Subcutaneous abdominal adipose tissue (tissue), 5 donors: Measurements from ENCODE around the gene ATXN1.

ENCODE experiments used
- H3K27ac ChIP-seq: one replicate; pipeline ENCODE4 v1.7.0; 2013; ENCODE audit warnings: low read depth, mild to moderate bottlenecking, inconsistent platforms, low read length, moderate library complexity
- H3K27me3 ChIP-seq, 5 donors: one replicate each; pipeline ENCODE4 v1.7.0; 2013; ENCODE audit warnings: low read length in 5 of 5, inconsistent platforms in 1 of 5; ENCODE audit not compliant: control insufficient read depth in 5 of 5, insufficient read depth in 4 of 5
- H3K36me3 ChIP-seq, 5 donors: one replicate each; pipeline ENCODE4 v1.7.0; 2013; ENCODE audit warnings: low read length in 5 of 5; ENCODE audit not compliant: control insufficient read depth in 5 of 5, insufficient read depth in 5 of 5
- H3K4me1 ChIP-seq, 5 donors: one replicate each; pipeline ENCODE4 v1.7.0; 2013; ENCODE audit warnings: low read length in 5 of 5, mild to moderate bottlenecking in 3 of 5, moderate library complexity in 1 of 5; ENCODE audit not compliant: control insufficient read depth in 5 of 5, insufficient read depth in 5 of 5
- H3K4me3 ChIP-seq, 5 donors: one replicate each; pipeline ENCODE4 v1.7.0; 2013; ENCODE audit warnings: low read length in 5 of 5, low read depth in 1 of 5
- H3K9ac ChIP-seq, 5 donors: one replicate each; pipeline ENCODE4 v1.7.0; 2013; ENCODE audit warnings: low read length in 5 of 5, mild to moderate bottlenecking in 4 of 5, moderate library complexity in 3 of 5
- H3K9me3 ChIP-seq, 5 donors: one replicate each; pipeline ENCODE4 v1.7.0; 2013; ENCODE audit warnings: low read length in 5 of 5; ENCODE audit not compliant: control insufficient read depth in 5 of 5
- donor health status: healthy.
- donor health status: healthy.
- donor health status: healthy.
- donor health status: healthy.
- donor health status: healthy.

The ATXN1 gene

GRCh38 chr6:16653226-16653625, 108.0 kb downstream of the ATXN1 start:
- H3K27ac ChIP-seq, result no peak overlapping the region
- no peaks in the 10 kb centered on the region for H3K4me1 ChIP-seq
- H3K9ac ChIP-seq, result no peak overlapping the region
- H3K27me3 ChIP-seq, result no peaks in the 10 kb centered on the region
- no peak overlapping the region for H3K4me3 ChIP-seq
- peaks cover 14 to 25% (median 18%) of the 10 kb centered on the region in 5 donors for H3K36me3 ChIP-seq
- no peaks in the 10 kb centered on the region for H3K9me3 ChIP-seq

DNA sequence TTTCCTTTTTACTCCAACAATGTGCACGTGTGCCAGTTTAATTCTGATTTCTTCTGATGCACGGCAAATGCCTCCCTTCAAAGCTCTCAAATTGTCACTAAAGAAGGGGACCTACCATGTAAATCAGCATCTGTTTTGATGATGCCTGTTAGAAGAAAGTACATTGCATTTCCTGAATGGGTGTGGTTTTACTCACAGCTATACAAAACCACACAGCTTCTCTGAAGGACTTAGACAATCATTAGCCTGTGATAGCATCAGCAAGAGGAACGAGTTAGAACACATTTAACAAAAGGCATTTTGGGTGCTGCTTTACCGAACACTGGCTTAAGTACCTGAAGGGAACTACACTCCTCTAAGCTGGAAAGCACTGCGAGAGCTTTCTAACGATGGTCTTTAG, 109.4 kb downstream of the ATXN1 start:
- Histone ChIP-seq H3K4me3 (no peak overlapping the region), H3K27me3 (no peaks in the 10 kb centered on the region), H3K27ac (no peak overlapping the region), H3K9ac (no peak overlapping the region), H3K36me3 (peaks cover 11 to 25% (median 16%) of the 10 kb centered on the region in 5 donors), H3K9me3 (no peaks in the 10 kb centered on the region), H3K4me1 (no peaks in the 10 kb centered on the region)

DNA sequence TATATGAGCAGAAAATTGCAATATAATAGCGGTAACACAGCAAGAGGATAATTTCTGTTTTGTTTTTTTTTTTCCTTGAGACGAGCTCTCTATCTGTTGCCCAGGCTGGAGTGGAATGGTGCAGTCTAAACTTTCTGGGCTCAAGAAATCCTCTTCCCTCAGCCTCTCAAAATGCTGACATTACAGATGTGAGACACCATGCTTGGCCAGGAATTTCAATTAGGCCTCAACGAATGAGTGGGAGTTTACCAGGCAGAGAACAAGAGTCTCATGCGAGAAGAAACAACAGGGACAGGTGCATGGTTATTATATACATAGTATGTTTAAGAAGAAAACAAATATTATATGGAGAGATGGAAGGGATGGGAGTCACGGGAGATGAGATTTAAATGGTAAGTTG, 111.4 kb downstream of the ATXN1 start:
- Histone ChIP-seq H3K9me3 (no peaks in the 10 kb centered on the region), H3K4me1 (no peaks in the 10 kb centered on the region), H3K27ac (no peak overlapping the region), H3K27me3 (no peaks in the 10 kb centered on the region), H3K9ac (no peak overlapping the region), H3K36me3 (peaks cover 11 to 22% (median 11%) of the 10 kb centered on the region in 5 donors), H3K4me3 (no peak overlapping the region)

DNA sequence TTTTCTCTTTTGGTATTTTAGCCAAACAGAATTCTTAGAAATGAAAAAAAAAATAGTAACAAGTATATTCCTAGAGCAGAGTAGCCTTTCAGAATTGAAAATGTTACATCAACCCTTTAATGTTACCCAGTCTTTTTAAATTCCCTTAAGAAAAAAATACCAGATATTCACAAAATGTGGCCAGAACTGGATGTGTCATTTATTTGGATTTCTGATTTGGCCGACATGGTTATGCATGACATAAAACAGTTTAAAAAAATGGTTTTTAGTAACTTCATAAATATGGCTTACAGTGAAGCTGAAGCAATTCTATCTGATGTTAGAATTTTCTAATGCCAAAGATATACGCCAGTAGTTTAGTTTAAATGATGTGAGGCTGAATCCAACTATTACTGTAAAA, 112.0 kb downstream of the ATXN1 start:
- no peaks in the 10 kb centered on the region for H3K27me3 ChIP-seq
- H3K4me1 ChIP-seq, result no peaks in the 10 kb centered on the region
- no peak overlapping the region for H3K9ac ChIP-seq
- no peak overlapping the region for H3K27ac ChIP-seq
- H3K36me3 ChIP-seq, result peaks cover 11 to 23% (median 13%) of the 10 kb centered on the region in 5 donors
- no peak overlapping the region for H3K4me3 ChIP-seq
- no peaks in the 10 kb centered on the region for H3K9me3 ChIP-seq

DNA sequence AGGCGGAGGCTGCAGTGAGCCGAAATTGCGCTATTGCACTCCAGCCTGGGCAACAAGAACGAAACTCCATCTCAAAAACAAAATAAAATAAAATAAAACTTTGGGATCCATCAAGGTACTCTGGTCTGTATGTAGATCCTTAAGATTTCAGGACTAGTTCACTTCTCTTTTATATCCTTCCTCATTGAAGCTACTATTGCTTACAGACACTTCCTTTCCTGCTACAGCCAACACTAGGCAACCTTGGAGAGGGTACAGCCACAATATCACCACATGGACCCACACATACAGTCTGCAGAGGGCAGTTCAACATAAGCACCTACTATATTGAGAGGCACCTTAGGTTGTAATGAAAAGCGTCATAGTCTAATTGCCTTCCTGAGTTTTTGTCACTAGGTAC, 113.3 kb downstream of the ATXN1 start:
- Histone ChIP-seq H3K9ac (no peak overlapping the region), H3K9me3 (no peaks in the 10 kb centered on the region), H3K27me3 (no peaks in the 10 kb centered on the region), H3K4me3 (no peak overlapping the region), H3K27ac (no peak overlapping the region), H3K4me1 (no peaks in the 10 kb centered on the region), H3K36me3 (peaks cover 9 to 18% (median 10%) of the 10 kb centered on the region in 5 donors)

GRCh38 chr6:16647422-16647821, 113.8 kb downstream of the ATXN1 start:
- Histone ChIP-seq H3K9me3 (no peaks in the 10 kb centered on the region), H3K9ac (no peak overlapping the region), H3K4me1 (no peaks in the 10 kb centered on the region), H3K27me3 (no peaks in the 10 kb centered on the region), H3K4me3 (no peak overlapping the region), H3K36me3 (peaks cover 7 to 17% (median 8%) of the 10 kb centered on the region in 5 donors), H3K27ac (no peak overlapping the region)

DNA sequence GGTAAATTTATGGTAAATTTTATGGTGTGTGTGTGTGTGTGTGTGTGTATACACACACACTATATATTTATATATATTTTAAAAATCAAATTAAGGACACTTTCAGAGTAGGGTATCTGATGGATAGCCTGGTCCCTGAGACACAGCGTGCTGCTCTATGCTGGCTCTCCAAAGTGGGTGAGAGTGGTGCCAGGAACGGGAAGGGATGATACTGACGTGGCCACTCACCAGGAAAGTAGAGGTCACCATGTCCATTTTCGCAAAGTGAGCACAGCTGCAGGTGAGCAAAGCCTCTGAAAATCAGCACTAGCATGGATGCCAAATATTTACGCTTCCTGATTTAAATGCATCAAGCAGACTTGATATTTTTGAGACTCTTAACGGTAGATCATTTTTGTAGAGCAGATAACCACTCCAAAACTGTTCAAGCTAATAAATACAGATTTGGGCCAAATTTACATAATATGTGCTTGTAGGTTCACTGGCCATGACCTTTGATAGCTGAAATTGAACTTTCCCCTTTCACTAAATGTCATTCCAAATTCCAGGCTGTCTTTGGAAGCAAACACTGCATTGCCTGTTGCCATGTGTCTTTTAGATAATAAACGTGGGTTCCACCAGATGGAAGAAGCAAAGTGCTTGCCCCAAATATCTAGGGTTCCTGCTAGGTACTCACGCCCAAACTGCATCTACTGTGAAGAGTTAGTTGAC, 116.6 kb downstream of the ATXN1 start:
- Histone ChIP-seq H3K9me3 (peaks cover 0 to 5% (median 0%) of the 10 kb centered on the region in 5 donors), H3K4me1 (no peaks in the 10 kb centered on the region), H3K9ac (no peak overlapping the region), H3K36me3 (peaks cover 0 to 9% (median 3%) of the 10 kb centered on the region in 5 donors), H3K4me3 (no peak overlapping the region), H3K27ac (no peak overlapping the region), H3K27me3 (no peaks in the 10 kb centered on the region)

GRCh38 chr6:16639684-16640480, 121.4 kb downstream of the ATXN1 start:
- H3K9ac ChIP-seq, result no peak overlapping the region
- H3K27ac ChIP-seq, result no peak overlapping the region
- peaks cover 0 to 4% (median 0%) of the 10 kb centered on the region in 5 donors for H3K4me1 ChIP-seq
- no peak overlapping the region for H3K4me3 ChIP-seq
- peaks cover 2 to 7% (median 3%) of the 10 kb centered on the region in 5 donors for H3K36me3 ChIP-seq
- no peaks in the 10 kb centered on the region for H3K27me3 ChIP-seq
- H3K9me3 ChIP-seq, result peaks cover 0 to 5% (median 0%) of the 10 kb centered on the region in 5 donors

DNA sequence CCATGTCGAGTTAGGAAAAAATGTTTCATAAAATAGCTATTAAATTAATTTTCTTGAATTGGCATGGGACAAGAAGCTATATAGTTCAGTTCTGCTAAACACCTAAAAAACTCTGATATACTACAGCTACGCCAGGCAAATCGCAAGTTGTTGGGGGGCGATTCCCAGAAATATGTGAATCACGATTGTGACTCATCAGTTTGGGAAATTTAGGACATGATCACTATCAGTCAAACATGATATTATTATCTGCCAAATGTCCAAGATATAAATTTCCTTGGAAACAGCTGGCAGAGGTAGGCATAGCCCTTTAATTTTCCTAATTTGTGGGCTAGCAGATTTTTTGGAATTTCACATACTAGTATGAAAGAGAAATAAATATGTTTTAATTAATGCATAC, 123.6 kb downstream of the ATXN1 start:
- peaks cover 0 to 7% (median 2%) of the 10 kb centered on the region in 5 donors for H3K36me3 ChIP-seq
- H3K9me3 ChIP-seq, result peaks cover 0 to 5% (median 0%) of the 10 kb centered on the region in 5 donors
- H3K4me3 ChIP-seq, result no peak overlapping the region
- no peak overlapping the region for H3K9ac ChIP-seq
- H3K4me1 ChIP-seq, result peaks cover 0 to 4% (median 0%) of the 10 kb centered on the region in 5 donors
- H3K27me3 ChIP-seq, result no peaks in the 10 kb centered on the region
- no peak overlapping the region for H3K27ac ChIP-seq
